ENCODE data around the gene CD72.

DNA sequence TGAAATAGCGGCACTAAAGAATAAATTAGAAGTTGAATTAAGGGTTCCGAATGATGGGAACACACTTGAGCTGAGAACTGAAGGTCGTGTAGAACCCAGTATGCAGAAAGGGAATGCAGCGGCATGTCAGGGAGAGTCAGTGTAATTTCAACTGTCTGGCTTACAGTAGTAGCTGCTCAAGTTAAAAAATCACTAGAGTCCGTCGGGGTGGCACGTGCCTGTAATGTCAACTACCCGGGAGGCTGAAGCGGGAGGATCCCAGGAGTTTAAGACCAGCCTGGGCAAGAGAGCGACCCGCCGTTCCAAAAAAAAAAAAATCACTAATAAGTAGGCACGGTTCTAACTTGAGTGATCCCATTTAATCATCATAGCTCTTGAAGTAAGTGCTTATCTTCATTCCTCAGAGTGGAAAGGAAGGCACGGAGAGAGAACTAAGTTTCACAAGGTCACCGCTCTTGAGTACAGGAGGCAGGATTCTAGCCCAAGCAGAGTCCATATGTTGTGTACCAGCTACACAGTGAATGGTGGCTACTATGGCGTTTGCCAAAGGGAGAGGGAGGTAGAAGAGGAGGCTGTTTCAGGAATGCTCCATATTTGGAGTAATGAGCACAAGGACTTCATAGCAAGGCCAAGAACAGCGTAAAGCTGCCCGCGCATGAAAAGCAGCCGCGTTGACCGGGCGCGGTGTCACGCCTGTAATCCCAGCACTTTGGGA, 38.8 kb upstream of the CD72 start:
- TF ChIP-seq CTCF (IDR thresholded peaks at IDR 0.05) (no peak), POLR2A (IDR thresholded peaks at IDR 0.05) (no peak)
